Cerebellar nuclear complex (tissue), 1 donor: ENCODE results near the gene ZNF391.
"Not testable (repeated sequence)": the region's sequence is repeated elsewhere in the genome, so short reads cannot be mapped to it uniquely, and the experiment has no call there.

ENCODE experiments used
- DNase-seq, 2 experiments: peaks; one replicate each; lab custom pipeline; 2025; lab: John Stamatoyannopoulos, UW

ZNF391 gene

DNA sequence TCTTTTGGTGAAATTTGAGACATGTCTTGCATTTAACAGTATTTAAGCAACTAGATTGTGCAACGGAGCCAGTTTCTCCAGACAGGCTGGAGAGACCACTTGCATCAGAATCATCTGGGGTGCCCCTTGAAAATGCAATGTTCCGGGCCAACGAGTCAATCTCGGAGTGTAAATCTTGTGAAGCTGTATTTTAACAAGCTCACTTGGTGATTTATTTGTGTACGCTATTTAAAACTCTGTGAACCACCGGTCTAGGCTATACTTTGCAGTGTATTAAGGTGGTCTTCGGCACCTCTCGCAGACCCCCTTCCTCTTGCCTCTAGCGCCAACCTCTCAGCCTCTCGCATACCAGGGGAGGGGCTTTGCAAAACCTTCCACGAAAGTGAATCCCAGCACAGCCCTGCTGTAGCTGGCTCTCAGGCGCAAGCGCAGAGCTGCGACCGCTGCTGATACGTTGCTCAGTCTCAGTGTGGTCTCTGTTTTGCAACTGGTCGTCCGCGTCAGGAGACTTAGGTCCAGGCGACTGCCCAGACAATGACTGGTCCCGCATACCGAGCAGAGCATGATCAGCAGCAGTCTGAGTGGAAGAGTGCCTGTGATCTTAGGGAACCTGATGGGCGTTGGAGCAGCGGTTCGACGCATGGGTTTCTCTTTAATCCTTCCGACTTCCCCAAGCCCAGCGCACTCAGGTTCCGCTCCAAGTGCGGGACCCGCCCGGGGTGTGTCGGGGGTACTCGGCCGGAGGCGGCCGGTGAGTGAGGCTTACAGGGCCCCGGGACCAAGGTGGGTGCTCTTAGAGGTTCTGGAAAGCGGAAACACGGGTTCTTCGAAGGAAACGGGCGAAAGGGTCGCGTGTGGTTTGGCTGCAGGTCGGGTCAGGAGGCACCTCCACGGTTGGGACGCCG lies at the start of gene ZNF391:
ZNF391 (plus strand) TSS at position 467 of the 905 bp plus-strand sequence. CDS start 11,612 bp downstream, outside the sequence.
- peak; percentile 48 to 79 for DNase-seq

DNA sequence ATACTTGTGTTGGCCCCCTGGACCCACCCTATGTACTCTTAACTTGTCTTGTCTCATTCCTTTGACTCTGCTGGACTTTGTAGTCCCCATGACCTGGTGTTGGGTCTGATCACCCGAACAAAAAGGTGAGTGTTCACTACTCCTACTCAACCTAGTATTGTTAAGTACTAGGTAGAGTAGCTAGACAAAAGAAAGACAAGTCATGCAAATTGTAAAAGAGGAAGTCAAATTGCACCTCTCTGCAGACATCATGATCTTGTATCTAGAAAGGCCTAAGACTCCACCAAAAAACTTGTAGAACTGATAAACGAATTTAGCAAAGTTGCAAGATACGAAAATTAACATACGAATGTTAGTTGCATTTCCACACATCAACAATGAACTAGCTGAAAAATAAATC lies 35.7 kb upstream of the ZNF391 start:
- DNase-seq = no peak

DNA sequence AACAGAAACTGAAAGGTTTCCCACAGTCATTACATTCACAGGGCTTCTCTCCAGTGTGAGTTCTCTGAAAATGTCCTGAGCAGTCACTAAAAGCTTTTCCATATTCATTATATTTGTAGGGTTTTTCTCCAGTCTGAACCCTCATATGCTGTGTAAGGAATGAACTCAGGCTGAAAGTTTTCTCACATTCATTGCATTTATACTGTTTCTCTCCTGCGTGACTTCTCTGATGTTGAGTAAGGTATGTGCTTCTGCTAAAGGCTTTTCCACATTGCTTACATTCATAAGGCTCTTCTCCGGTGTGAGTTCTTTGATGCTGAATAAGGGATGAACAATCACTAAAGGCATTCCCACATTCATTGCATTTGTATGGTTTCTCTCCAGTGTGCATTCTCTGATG lies 29.8 kb upstream of the ZNF391 start:
- DNase-seq = no peak

DNA sequence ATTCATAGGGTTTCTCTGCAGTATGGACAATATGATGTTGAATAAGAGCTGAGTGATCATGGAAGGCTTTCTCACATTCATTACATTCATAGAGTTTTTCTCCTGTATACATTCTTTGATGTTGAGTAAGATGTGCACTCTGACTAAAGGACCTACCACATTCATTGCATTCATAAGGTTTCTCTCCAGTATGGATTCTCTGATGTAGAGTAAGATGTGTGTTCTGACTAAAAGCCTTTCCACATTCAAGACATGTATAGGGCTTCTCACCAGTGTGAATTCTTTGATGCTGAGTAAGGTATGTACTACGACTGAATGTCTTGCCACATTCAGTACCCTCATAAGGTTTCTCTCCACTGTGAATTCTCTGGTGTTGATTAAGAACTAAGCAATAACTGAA lies 29.3 kb upstream of the ZNF391 start:
- DNase-seq = no peak

DNA sequence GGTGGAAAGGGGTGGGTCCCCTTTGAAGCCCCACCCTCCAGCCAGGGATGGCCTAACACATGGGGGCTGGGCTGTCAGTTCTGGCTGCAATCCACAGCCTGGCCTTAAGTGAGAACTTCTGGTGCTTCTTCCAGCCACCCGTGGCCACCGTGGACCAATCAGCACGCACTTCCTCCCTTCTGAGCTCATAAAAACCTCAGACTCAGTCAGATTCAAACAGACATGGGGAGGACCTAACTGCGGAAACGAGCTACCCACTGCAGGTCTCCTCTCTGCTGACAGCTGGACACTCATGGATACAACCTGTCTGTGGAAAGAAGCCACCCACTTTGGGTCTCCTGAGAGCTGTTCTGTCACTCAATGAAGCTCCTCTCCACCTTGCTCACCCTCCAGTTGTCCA lies 20.4 kb upstream of the ZNF391 start:
- no peak for DNase-seq

DNA sequence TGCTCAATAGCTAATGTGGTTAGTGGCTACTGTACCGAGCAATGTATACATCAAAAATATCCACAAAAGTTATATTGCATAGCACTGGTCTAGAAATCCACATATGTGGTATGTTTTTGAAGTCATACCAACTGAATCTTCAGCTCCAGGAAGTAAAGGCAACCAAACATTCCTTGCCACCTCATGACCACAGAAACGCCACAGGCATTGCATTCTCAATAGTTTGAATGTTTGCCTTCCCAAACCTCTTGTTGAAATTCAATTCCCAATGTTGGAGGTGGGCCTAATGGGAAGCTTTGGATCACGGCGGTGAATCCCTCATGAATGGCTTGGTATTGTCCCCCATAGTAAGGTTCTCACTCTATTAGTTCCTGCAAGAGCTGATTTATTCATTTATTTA lies 18.2 kb upstream of the ZNF391 start:
- DNase-seq = no peak

DNA sequence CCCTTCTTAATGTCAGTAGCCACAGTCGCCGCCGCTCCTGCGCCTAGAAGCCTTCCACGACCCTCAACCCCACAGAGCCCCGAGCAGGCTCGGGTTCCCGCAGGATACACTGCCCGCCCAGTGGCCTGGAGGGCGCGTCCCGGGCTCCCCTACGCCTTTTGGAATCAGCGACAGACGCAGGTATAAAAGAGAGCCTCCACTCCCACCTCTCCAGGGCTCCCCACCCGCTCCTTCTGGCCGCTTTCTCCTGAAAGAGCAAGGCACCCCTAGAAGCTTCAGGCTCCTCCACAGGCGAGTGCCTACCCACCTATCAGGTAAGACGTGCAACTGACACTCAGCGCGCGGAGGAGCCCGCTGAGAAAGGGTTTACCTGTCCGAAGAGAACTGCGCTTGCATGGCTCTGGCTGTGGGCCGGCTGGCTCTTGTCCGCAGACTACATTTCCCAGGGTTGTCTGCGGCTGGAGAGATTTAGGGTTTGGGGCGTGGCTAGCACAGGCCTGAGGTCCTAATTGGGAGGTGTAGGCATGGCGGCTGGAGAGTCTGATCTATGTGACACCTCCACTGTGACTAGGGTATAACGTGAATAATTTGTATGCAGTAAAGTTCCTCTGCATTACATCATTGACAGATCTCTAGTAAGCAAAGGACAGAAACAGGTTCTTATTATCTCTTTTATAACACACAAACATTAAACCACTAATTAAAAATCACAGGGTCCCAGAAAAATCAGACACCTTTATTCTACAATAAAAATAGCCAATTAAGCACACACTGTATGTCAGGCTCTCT lies 13.5 kb upstream of the ZNF391 start:
- DNase-seq = peak; percentile 42 to 82

DNA sequence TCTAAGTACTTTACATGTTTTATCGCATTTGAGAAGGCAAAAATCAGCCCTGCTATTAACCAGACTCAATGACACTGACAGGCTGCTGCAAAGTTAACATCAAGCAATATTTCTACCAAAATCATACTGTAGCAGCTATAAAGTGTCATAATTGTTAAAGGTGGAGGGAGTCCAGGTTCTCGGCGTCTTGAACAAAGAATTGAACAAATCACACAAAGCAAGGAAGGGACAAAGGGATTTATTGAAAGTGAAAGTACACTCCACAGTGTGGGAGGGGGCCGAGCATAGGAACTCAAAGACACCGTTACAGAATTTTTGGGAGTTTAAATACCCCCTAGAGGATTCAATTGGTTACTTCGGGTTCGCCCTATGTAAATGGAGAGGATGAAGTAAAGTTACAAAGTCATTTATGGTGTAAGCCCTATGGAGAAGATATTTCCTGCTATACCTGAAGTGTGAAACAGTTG lies 12.9 kb upstream of the ZNF391 start:
- DNase-seq = no peak

DNA sequence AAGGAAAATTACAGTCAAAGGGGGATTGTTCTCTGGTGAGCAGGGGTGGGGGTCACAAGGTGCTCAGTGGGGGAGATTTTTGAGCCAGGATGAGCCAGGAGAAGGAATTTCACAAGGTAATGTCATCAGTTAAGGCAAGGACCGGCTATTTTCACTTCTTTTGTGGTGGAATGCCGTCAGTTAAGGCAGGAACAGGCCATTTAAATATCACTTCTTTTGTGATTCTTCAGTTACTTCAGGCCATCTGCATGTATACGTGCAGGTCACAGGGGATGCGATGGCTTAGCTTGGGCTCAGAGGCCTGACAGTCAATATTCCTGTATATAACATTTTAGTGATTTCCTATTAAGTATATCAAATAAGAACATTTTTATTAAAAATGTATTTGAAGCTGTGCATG lies 10.2 kb upstream of the ZNF391 start:
- DNase-seq = not testable (repeated sequence)

DNA sequence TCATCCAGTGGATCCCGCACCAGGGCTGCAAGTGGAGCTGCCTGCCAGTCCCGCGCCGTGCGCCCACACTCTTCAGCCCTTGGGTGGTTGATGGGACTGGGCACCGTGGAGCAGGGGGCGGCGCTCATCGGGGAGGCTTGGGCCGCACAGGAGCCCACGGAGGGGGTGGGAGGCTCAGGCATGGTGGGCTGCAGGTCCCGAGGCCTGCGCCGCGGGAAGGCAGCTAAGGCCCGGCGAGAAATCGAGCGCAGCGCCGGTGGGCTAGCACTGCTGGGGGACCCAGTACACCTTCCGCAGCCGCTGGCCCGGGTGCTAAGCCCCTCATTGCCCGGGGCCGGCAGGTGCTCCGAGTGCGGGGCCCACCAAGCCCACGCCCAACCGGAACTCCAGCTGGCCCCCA lies 7.6 kb upstream of the ZNF391 start:
- not testable (repeated sequence) for DNase-seq

DNA sequence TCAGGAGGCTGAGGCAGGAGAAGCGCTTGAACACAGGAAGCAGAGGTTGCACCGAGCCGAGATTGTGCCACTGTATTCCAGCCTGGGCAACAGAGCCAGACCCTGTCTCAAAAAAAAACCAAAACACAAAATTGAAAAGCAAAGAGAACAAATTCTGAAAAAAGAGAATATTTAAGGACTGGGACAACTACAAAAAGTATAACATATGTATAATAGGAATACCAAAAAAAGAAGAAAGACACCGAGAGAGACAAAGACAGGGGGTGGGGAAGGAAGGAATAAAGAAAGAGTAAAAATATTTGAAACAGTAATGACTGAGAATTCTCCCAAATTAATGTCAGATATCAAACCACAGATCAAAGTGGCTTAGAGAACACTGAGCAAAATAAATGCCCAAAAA lies 5.5 kb upstream of the ZNF391 start:
- DNase-seq = no peak

DNA sequence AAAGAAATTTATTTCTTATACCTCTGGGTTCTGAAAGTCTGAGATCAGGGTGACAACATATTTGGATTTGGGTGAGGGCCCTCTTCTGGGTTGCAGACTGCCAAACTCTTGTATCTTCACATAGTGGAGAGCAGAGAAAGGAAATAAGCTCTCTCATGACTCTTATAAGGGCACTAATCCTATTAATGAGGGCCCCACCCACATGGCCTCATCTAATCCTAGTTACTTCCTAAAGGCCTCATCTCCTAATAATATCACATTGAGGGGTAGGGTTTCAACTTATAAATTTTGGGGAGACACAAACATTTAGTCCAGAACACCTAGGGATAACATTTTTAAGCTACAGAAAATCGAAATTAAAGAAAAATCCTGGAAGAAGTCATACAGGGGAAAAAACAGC lies 5.1 kb upstream of the ZNF391 start:
- DNase-seq = no peak

DNA sequence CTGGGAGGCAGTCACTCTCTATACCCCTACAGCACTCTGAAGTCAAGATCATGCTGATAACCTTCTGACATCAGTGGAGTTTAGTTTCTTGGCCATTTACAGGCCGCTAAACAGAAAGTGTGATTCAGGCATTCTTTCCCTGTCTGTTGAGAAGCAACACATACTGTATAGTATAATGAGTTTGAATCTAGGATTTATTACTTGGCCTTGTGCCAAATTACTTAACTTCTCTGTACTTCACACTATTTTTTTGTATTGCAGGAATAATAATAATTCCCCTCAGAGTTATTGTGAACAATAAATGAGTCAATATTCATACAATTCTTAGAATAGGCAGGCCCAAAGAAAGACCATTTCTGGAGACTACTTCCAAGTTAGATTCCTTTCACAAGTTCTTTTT lies 4.1 kb downstream of the ZNF391 start:
- no peak for DNase-seq

DNA sequence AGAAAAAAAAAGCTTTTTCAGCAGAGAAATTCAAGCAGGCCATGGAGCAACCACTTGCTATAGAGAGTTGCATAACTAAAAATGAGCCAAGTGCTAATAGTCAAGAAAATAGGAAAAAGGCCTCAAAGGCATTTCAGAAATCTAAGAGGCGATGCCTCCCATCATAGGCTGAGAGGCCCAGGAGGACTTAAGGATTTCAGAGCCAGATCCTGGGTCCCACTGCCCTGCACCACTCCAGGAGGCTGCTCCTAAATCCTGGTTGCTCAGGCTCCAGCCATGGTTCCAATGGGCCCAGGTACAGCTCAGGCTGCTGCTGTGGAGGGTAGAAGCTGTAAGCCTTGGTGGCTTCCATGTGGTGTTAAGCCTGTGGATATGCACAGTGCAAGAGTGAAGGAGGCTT lies 5.5 kb downstream of the ZNF391 start:
- DNase-seq = no peak

DNA sequence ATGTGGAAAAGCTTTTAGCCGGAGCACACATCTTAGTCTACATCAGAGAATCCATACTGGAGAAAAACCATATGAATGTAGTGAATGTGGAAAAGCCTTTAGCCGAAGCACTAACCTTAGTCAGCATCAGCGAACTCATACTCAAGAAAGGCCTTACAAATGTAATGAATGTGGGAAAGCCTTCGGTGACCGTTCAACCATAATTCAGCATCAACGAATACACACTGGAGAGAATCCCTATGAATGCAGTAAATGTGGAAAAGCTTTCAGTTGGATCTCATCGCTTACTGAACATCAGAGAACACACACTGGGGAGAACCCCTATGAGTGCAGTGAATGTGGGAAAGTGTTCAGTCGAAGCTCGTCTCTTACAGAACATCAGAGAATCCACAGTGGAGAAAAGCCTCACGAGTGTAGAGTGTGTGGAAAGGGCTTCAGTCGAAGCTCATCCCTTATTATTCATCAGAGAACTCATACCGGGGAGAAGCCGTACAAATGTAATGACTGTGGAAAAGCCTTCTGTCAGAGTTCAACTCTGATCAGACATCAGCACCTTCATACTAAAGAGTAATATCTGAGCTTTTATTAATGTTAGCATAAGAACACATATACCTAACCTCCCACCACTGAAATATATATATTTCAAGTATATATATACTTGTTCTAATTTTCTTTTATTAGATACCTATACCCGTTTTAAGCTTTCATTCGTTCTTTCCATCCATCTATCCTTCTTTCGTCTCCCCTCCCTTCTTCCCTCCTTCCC lies 12.5 kb downstream of the ZNF391 start:
- DNase-seq = no peak

DNA sequence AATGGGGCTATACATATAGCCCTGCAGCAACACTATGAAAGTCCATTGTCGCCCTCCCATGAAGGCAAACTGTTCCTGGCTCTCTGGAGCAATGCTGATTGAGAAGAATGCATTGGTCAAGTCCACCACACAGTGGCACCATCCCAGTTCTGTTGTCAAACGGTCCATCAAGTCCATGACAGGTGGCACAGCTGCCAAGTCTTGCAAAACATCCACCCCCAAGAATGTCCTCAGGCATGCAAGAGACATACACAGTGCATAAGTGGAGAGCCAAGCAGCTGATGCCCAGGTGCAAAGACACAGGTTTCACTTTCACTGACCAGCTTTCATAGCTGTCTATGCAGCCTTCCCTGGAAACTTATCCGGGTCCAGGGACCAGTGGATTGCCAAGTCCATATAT lies 17.5 kb downstream of the ZNF391 start:
- DNase-seq = no peak

DNA sequence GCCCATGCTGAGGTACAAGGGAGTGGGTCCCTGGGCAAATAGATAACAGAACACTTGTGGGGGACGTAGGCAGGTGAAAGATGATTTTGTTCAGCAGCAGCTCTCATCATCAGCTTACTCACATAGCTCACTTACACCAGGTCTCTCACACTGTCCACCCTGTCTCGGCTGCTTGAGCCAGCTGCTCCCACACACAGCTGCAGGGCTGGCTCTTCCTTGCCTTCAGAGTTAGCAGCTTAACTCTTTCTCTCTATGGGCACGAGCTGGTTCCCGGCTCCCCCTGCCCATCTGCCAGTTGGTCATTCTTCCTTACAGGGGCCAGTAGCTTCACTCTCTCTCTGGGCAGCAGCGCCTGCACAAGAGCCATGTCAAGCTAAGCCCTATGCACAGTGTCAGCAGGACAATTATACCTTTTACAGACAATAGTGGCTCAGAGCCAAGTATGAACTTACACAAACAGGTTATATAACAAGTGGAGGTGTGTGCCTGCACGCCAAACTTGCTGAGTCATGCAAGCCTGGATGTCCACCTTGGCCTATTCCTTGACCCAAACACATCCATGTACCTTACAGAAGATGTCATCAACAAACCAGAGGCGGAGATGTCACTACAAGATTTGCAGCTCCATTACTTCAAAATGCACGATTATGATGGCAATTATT lies 18.7 kb downstream of the ZNF391 start:
- no peak for DNase-seq

DNA sequence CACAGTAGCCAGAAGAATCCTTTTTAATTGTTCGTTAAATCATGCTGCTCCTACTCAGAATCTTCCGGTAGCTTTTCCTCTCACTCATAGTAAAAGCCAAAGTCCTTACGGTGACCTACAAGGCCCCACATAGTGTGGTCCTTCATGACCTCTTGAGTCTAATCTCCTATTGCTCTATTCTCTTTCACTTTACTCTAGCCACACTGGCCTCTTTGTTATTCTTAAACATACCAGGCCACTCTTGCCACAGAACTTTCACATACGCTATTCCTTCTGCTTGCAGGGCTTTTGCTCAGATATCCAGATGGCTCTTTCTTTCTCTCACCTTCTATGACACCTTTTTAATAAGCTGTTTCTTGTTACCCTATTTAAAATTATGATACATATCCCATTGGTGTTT lies 25.7 kb downstream of the ZNF391 start:
- DNase-seq = no peak

DNA sequence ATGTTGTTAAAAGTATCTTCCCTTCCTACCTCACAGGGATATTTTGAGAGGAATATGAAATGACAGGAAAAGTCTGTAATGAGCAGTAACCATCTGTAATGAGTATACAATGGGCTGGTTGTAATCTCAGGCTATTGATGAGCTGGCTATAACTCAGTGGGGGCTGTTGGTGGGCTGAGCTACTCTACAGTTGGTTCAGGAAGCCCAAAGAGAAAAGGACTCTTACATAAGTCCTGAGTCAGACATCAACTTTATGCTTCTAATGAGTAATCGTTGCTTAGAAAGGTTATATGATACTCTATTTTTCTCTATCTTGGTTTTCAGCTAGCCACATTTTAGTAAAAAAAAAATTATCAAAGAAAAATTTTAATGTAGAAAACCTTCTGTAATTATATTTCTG lies 26.4 kb downstream of the ZNF391 start:
- no peak for DNase-seq

DNA sequence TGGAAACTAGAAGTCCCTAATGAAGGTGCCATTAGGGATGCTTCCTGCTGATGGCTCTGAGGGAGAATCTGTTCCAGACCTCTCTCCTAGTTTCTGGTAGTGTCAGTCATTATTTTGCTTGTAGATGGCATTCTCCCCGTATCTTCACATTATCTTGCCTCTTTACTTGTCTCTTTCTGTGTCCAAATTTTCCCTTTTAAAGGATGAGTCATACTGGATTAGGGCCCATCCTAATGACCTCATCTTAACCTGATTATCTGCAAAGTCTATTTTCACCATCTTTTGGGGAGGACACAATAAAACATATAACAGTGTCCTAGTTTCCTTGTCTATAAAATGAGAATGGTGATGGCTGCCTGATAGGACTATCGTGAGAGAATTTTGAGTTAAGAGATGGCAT lies 27.3 kb downstream of the ZNF391 start:
- DNase-seq = no peak

DNA sequence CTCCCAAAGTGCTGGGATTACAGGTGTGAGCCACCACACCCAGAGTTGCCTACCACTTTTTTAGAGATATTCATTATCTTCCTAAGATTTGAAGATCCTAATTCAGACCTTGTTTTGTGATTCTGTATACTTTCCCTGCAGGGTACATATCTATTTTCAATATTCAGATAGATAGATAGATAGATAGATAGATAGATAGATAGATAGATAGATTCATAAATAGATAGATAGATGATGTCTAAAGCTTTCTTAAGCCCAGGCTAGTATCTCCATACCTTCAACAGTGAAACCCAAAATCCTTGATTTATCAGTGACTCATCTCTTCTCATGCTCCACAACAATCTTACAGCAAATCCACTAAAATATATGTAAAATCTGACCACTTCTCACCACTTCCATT lies 30.8 kb downstream of the ZNF391 start:
- DNase-seq = no peak
